ENCODE measurements around the gene PLA2G2C. TPM values are rescaled to one million over a fixed set of nuclear protein-coding genes. Genes with fewer than 3 reads are reported as not detected.
A peak's percentile ranks its signal among the peaks of the same experiment; 100 is the strongest.

PLA2G2C gene
- total RNA-seq (2016; rRNA removed; fragmentation: Illumina TruSeq; extraction: Trizol): not detected in 2 replicates
- not detected in 2 replicates for total RNA-seq (2016; cell fraction: cytosol; rRNA removed; fragmentation: Illumina TruSeq; extraction: Trizol; ENCODE audit: low read depth)
- total RNA-seq (2016; cell fraction: insoluble cytoplasmic fraction; rRNA removed; fragmentation: Illumina TruSeq; extraction: Trizol): not detected in 2 replicates
- total RNA-seq (2016; cell fraction: membrane; rRNA removed; fragmentation: Illumina TruSeq; extraction: Trizol): not detected in 2 replicates
- not detected in 2 replicates for total RNA-seq (2016; cell fraction: nucleus; rRNA removed; fragmentation: Illumina TruSeq; extraction: Trizol)
- polyA plus RNA-seq (2011; rRNA removed): not detected in 2 replicates
- not detected in 2 replicates for polyA plus RNA-seq (2011; cell fraction: cytosol; rRNA removed)
- not detected in 2 replicates for polyA plus RNA-seq (2011; cell fraction: nucleus; rRNA removed)
- not detected in 2 replicates for polyA plus RNA-seq (2012)
- polyA plus RNA-seq (2016; cell fraction: cytosol; fragmentation: Illumina TruSeq; extraction: Trizol; ENCODE audit: low read depth): not detected in 2 replicates
- not detected in 2 replicates for polyA plus RNA-seq (2016; cell fraction: insoluble cytoplasmic fraction; fragmentation: Illumina TruSeq; extraction: Trizol; ENCODE audit: low read depth)
- not detected in 2 replicates for polyA plus RNA-seq (2016; cell fraction: membrane; fragmentation: Illumina TruSeq; extraction: Trizol; ENCODE audit: low read depth)
- polyA plus RNA-seq (2016; cell fraction: nucleus; fragmentation: Illumina TruSeq; extraction: Trizol; ENCODE audit: insufficient read depth, low read depth): not detected in 2 replicates
- not detected in 2 replicates for polyA minus RNA-seq (2011; rRNA and poly(A)+ RNA removed; ENCODE audit: low replicate concordance)
- polyA minus RNA-seq (2011; cell fraction: cytosol; rRNA and poly(A)+ RNA removed): not detected in 2 replicates
- polyA minus RNA-seq (2011; cell fraction: nucleus; rRNA and poly(A)+ RNA removed): not detected in 2 replicates
- not detected for Bru-seq, nascent RNA
- BruChase-seq, experiment 1, labeled RNA remaining after a 6-hour chase: not detected
- not detected for BruChase-seq, experiment 2, labeled RNA remaining after a 2-hour chase
- long read RNA-seq, experiment 1: 0 reads
- long read RNA-seq, experiment 2: 0 reads

DNA sequence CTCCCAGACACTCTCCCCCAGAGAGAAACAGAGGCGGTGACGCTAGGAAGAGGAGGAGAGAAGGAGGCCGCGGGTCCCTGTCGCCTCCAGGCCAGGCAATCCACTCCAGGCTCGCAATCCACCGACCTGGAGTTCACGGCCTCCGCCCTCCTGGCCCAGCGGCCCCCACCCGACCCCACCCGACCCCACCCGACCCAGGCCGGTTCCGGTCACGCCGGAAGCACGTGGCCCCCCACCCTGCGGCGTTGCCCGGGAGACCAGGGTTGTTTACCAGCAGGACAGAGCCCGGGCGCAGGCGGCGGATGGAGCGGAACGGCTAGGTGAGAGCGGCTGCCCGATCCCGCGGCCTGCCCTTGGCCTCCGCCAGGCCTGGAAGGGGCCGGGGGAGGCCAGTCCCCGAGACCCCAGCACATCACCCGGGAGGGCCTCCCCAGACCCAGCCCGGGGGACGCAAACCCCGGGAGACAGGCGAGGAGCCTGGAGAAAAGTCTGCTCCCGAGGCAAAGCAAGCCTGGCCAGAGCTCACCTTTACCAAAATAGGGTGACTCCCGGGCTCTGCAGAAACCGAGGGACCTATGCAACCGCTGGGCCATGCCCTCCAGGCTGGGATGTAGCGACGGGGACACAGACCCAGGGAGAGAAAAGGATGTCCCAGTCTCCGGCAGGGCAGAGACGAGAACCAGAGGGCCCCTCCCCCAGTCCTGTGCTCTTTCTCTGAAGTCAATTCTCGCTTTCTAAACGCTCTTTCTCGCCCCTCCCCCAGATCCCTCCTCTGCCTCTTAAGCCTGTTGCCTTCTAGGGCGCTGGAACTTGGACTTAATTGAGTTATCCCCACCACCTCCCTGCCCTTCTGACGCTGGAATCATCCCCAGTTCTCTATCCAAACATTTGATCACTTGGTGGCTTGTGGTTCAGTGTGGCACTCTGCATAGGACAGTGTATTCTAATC is at the start of gene PLA2G2C, which contains the start of gene UBXN10:
TSS of gene PLA2G2C (minus strand) at position 685 of the 949 bp plus-strand sequence. CDS start 9,155 bp downstream, outside the sequence.
TSS of gene UBXN10 (plus strand) at position 263 of the 949 bp plus-strand sequence. CDS start 4,466 bp downstream, outside the sequence.
- POLR2A ChIA-PET: no interaction called here
- DNase-seq (ENCODE audit: low spot score): peak; percentile 13
- Histone ChIP-seq H3K27me3 (ENCODE audit: control insufficient read depth in 1 of 2, insufficient read depth in 2 of 2, low read length in 2 of 2) (peaks cover 2 to 52% of the 10 kb centered on the region in 2 experiments; a peak in 3 of 5 replicates), H3K9ac (ENCODE audit: insufficient read depth, low read depth, low read length) (peak within 1 kb of the TSS; percentile 40; the same call in 1 of the 2 replicates), H2AFZ (ENCODE audit: low read length) (no peak within 1 kb of the TSS), H3K79me2 (ENCODE audit: insufficient read depth, low read length) (no peaks in the 10 kb centered on the region), H3K4me2 (ENCODE audit: low read depth, low read length) (peak within 1 kb of the TSS; percentile 57), H3K27ac (ENCODE audit: extremely low read length, insufficient read depth, low read length) (no peak within 1 kb of the TSS), H3K9me3 (ENCODE audit: low read length) (no peaks in the 10 kb centered on the region), H3K4me3 (replicated peaks in 1 of 3; ENCODE audit: insufficient read depth in 1 of 3, low read depth in 2 of 3, low read length in 3 of 3) (peak within 1 kb of the TSS in 2 of 3 experiments; percentile 20 to 51; a peak in 2 of 6 replicates), H3K36me3 (replicated peaks in 1 of 2; ENCODE audit: control insufficient read depth in 1 of 2, insufficient read depth in 2 of 2, low read length in 2 of 2) (no peaks in the 10 kb centered on the region), H3K4me1 (ENCODE audit: insufficient read depth, low read length) (peaks cover 34% of the 10 kb centered on the region), H4K20me1 (ENCODE audit: insufficient read depth, low read length) (no peaks in the 10 kb centered on the region)
- ATAC-seq: peak; percentile 69
- BruUV-seq (replicated peaks): no TSS peak
- FAIRE-seq: no peak
- 33% methylated on average over 15 of the region's 52 CpGs for WGBS (ENCODE audit: low lambda C conversion rate)
- CTCF ChIA-PET (ENCODE audit: low intra/inter-chr PET ratio, low total read pairs): interaction anchor here (0.5 kb wide), 1 partner anchor 212 kb away, joined by 3 read pairs; no protein-coding TSS in a partner anchor
- in situ Hi-C loops (cut with HindIII; ENCODE audit: extremely low pct_ligation_motif_present, low pct_unique_long_range_greater_than_20kb) (no loop called here), intact Hi-C loops (cut with micrococcal nuclease; ENCODE audit: unreplicated experiment) (no loop called here)
- TF ChIP-seq, protein P1, sequence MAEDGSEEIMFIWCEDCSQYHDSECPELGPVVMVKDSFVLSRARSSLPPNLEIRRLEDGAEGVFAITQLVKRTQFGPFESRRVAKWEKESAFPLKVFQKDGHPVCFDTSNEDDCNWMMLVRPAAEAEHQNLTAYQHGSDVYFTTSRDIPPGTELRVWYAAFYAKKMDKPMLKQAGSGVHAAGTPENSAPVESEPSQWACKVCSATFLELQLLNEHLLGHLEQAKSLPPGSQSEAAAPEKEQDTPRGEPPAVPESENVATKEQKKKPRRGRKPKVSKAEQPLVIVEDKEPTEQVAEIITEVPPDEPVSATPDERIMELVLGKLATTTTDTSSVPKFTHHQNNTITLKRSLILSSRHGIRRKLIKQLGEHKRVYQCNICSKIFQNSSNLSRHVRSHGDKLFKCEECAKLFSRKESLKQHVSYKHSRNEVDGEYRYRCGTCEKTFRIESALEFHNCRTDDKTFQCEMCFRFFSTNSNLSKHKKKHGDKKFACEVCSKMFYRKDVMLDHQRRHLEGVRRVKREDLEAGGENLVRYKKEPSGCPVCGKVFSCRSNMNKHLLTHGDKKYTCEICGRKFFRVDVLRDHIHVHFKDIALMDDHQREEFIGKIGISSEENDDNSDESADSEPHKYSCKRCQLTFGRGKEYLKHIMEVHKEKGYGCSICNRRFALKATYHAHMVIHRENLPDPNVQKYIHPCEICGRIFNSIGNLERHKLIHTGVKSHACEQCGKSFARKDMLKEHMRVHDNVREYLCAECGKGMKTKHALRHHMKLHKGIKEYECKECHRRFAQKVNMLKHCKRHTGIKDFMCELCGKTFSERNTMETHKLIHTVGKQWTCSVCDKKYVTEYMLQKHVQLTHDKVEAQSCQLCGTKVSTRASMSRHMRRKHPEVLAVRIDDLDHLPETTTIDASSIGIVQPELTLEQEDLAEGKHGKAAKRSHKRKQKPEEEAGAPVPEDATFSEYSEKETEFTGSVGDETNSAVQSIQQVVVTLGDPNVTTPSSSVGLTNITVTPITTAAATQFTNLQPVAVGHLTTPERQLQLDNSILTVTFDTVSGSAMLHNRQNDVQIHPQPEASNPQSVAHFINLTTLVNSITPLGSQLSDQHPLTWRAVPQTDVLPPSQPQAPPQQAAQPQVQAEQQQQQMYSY (CRISPR knock-in tag; IDR thresholded peaks at IDR 0.05): peak; percentile 92
- TF ChIP-seq, protein P2, sequence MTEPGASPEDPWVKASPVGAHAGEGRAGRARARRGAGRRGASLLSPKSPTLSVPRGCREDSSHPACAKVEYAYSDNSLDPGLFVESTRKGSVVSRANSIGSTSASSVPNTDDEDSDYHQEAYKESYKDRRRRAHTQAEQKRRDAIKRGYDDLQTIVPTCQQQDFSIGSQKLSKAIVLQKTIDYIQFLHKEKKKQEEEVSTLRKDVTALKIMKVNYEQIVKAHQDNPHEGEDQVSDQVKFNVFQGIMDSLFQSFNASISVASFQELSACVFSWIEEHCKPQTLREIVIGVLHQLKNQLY (CRISPR knock-in tag; IDR thresholded peaks at IDR 0.05): peak; percentile 65
- peak; percentile 44 for TF ChIP-seq MAX (IDR thresholded peaks at IDR 0.05)
- no peak for TF ChIP-seq BCLAF1 (IDR thresholded peaks at IDR 0.05)
- TF ChIP-seq HDAC1 (CRISPR knock-in tag; IDR thresholded peaks at IDR 0.05): peak; percentile 31; the same call in 1 of the 2 replicates
- no peak for TF ChIP-seq ZNF503 (CRISPR knock-in tag; IDR thresholded peaks at IDR 0.05)
- TF ChIP-seq RFX3 (CRISPR knock-in tag; IDR thresholded peaks at IDR 0.05): peak; percentile 75

All from HepG2 (cell line).